Frontal cortex (tissue), 4 donors: ENCODE measurements around the gene FRRS1. TPM values are rescaled to one million over a fixed set of nuclear protein-coding genes. Genes with fewer than 3 reads are reported as not detected.
A peak's percentile ranks its signal among the peaks of the same experiment; 100 is the strongest.

Source experiments
- DNase-seq, 2 donors: peaks; one replicate each; pipeline ENCODE4 v3.0.0; 2012; ENCODE audit warnings: low spot score in 2 of 2
- FAIRE-seq: peaks from 2 replicates; lab custom pipeline; 2012; peaks lifted over from hg19 to GRCh38; lab: Jason Lieb, UNC
- total RNA-seq: library from RNA; depleted of rRNA; stranded (reverse); fragments of >200 nt; gene quantifications from one replicate; pipeline ENCODE4 v1.2.3, GENCODE V29; 2014
- donor health status: control.
- donor health status: control.
- donor health status: control.

Gene FRRS1
- total RNA-seq, 1 donor from 2014 or later, result 2.4 TPM

- no peak for FAIRE-seq
- DNase-seq, result no peak
Observed at GRCh38 chr1:99738858-99739465, 27.5 kb downstream of the FRRS1 start.

GRCh38 chr1:99737016-99737415 lies 29.4 kb downstream of the FRRS1 start:
- FAIRE-seq (no peak), DNase-seq (peak; percentile 3 to 36)

GRCh38 chr1:99735852-99736251 lies 30.6 kb downstream of the FRRS1 start:
- DNase-seq (no peak), FAIRE-seq (no peak)

GRCh38 chr1:99731384-99731783 lies 35.1 kb downstream of the FRRS1 start:
- no peak for DNase-seq
- FAIRE-seq, result no peak

- FAIRE-seq (no peak), DNase-seq (no peak)
Observed at GRCh38 chr1:99728494-99729235, 37.8 kb downstream of the FRRS1 start.

GRCh38 chr1:99727575-99728185 lies 38.8 kb downstream of the FRRS1 start:
- DNase-seq (no peak), FAIRE-seq (no peak)

- FAIRE-seq (no peak), DNase-seq (no peak)
Observed at GRCh38 chr1:99726818-99727217, 39.6 kb downstream of the FRRS1 start.

- FAIRE-seq (no peak), DNase-seq (no peak)
Observed at GRCh38 chr1:99726407-99726806, 40.0 kb downstream of the FRRS1 start.

GRCh38 chr1:99725996-99726395 lies 40.4 kb downstream of the FRRS1 start:
- FAIRE-seq (no peak), DNase-seq (no peak)

GRCh38 chr1:99723251-99723650 lies 43.2 kb downstream of the FRRS1 start:
- DNase-seq (no peak), FAIRE-seq (no peak)

GRCh38 chr1:99717005-99717404 lies 49.4 kb downstream of the FRRS1 start:
- FAIRE-seq, result no peak

GRCh38 chr1:99713006-99713405 lies 53.4 kb downstream of the FRRS1 start:
- no peak for FAIRE-seq
- no peak for DNase-seq

More at GRCh38 chr1:99717005-99717404, 49.4 kb downstream of the FRRS1 start:
- no peak for DNase-seq

- no peak for FAIRE-seq
Observed at GRCh38 chr1:99710994-99711393, 55.4 kb downstream of the FRRS1 start.

GRCh38 chr1:99707535-99708142 lies 58.8 kb downstream of the FRRS1 start:
- DNase-seq (peak; percentile 12 to 53), FAIRE-seq (peak; percentile 87)

More at GRCh38 chr1:99710994-99711393, 55.4 kb downstream of the FRRS1 start:
- DNase-seq, result no peak

GRCh38 chr1:99705385-99705784 lies 61.0 kb downstream of the FRRS1 start:
- DNase-seq (no peak), FAIRE-seq (no peak)

GRCh38 chr1:99704356-99704816 lies 62.0 kb downstream of the FRRS1 start:
- FAIRE-seq (no peak), DNase-seq (no peak)

- FAIRE-seq (no peak), DNase-seq (no peak)
Observed at GRCh38 chr1:99702221-99702620, 64.2 kb downstream of the FRRS1 start.

GRCh38 chr1:99700020-99700419 lies 66.4 kb downstream of the FRRS1 start:
- FAIRE-seq (no peak), DNase-seq (no peak)

GRCh38 chr1:99697580-99697979 lies 68.9 kb downstream of the FRRS1 start:
- DNase-seq (no peak), FAIRE-seq (no peak)

- FAIRE-seq, result no peak
- DNase-seq, result no peak
Observed at GRCh38 chr1:99696616-99697015, 69.8 kb downstream of the FRRS1 start.

- FAIRE-seq, result no peak
Observed at GRCh38 chr1:99691175-99691574, 75.3 kb downstream of the FRRS1 start.

More at GRCh38 chr1:99691175-99691574, 75.3 kb downstream of the FRRS1 start:
- DNase-seq, result no peak
